WTC11 (cell line): ENCODE data around the gene COBL. TPM values are rescaled to one million over a fixed set of nuclear protein-coding genes. Genes with fewer than 3 reads are reported as not detected.

Experiments used
- ATAC-seq: fragments of 200-7000 bp; cut with Tn5 transposase; 2 replicates; pipeline ENCODE4 v1.10.0; 2021; ENCODE audit warnings: mild to moderate bottlenecking, moderate library complexity
- CTCF ChIA-PET: fragments of 300-600 bp; sonication (Branson Sonifier 250); formaldehyde crosslinking; loops from one replicate; lab custom pipeline; 2021; ENCODE audit warnings: antibody characterized with exemption; lab: Charles Lee
- POLR2A ChIA-PET: fragments of 350-600 bp; sonication (Branson Sonifier 250); formaldehyde crosslinking; loops from one replicate; lab custom pipeline; 2021; ENCODE audit warnings: antibody characterized with exemption; lab: Charles Lee
- DNase-seq: peaks from one replicate; pipeline ENCODE4 v3.0.0; 2021; ENCODE audit warnings: low spot score
- H3K27ac Mint-ChIP-seq: 2 replicates; pipeline ENCODE4 v1.8.0; 2021; ENCODE audit warnings: mixed read lengths
- H3K27me3 Mint-ChIP-seq: 2 replicates; pipeline ENCODE4 v1.8.0; 2021; ENCODE audit warnings: low read depth, mild to moderate bottlenecking, moderate library complexity, mixed read lengths
- H3K36me3 Mint-ChIP-seq: 2 replicates; pipeline ENCODE4 v1.8.0; 2021; ENCODE audit warnings: mixed read lengths
- H3K4me1 Mint-ChIP-seq: 2 replicates; pipeline ENCODE4 v1.8.0; 2022; ENCODE audit warnings: mixed read lengths
- H3K4me3 Mint-ChIP-seq: 2 replicates; pipeline ENCODE4 v1.8.0; 2021; ENCODE audit warnings: mild to moderate bottlenecking, moderate library complexity, mixed read lengths
- H3K9me3 Mint-ChIP-seq: 2 replicates; pipeline ENCODE4 v1.8.0; 2021; ENCODE audit warnings: mixed read lengths
- ATF2 ChIP-seq: sonication (generic); formaldehyde crosslinking; IDR thresholded peaks from 2 replicates; pipeline ENCODE4 v1.8.1; 2022; ENCODE audit warnings: low read depth, missing genetic modification reagents, borderline replicate concordance
- E2F5 ChIP-seq: sonication (generic); formaldehyde crosslinking; IDR thresholded peaks from 2 replicates; pipeline ENCODE4 v1.8.1; 2022; ENCODE audit warnings: mild to moderate bottlenecking, moderate library complexity, missing genetic modification reagents
- EMX1 ChIP-seq: fragments of 250-450 bp; sonication (Bioruptor Pico); IDR thresholded peaks from 2 replicates; pipeline ENCODE4 v1.8.0; 2021; ENCODE audit warnings: mild to moderate bottlenecking
- ESRRA ChIP-seq: sonication (generic); formaldehyde crosslinking; IDR thresholded peaks from 2 replicates; pipeline ENCODE4 v1.8.1; 2022; ENCODE audit warnings: mild to moderate bottlenecking, missing genetic modification reagents, borderline replicate concordance
- ETV6 ChIP-seq: sonication (generic); formaldehyde crosslinking; IDR thresholded peaks from 2 replicates; pipeline ENCODE4 v1.8.1; 2022; ENCODE audit warnings: mild to moderate bottlenecking, missing genetic modification reagents
- FOXK1 ChIP-seq: sonication (generic); formaldehyde crosslinking; IDR thresholded peaks from 2 replicates; pipeline ENCODE4 v1.8.0; 2022; ENCODE audit warnings: mild to moderate bottlenecking, moderate library complexity, missing genetic modification reagents
- IRF2 ChIP-seq: sonication (generic); formaldehyde crosslinking; IDR thresholded peaks from 2 replicates; pipeline ENCODE4 v1.8.0; 2022; ENCODE audit warnings: low read depth, missing genetic modification reagents, borderline replicate concordance
- JAZF1 ChIP-seq: fragments of 250-450 bp; sonication (Bioruptor Pico); IDR thresholded peaks from 2 replicates; pipeline ENCODE4 v1.9.0; 2021; ENCODE audit warnings: moderate library complexity, mild to moderate bottlenecking, inconsistent platforms
- NR3C1 ChIP-seq: sonication (generic); formaldehyde crosslinking; conservative IDR thresholded peaks from 2 replicates; pipeline ENCODE4 v1.8.1; 2023; ENCODE audit warnings: low read depth, mild to moderate bottlenecking, missing genetic modification reagents
- RELA ChIP-seq: sonication (generic); formaldehyde crosslinking; IDR thresholded peaks from 2 replicates; pipeline ENCODE4 v1.8.1; 2022; ENCODE audit warnings: missing genetic modification reagents, mild to moderate bottlenecking, borderline replicate concordance
- RORB ChIP-seq: fragments of 250-450 bp; sonication (Bioruptor Pico); IDR thresholded peaks from 2 replicates; pipeline ENCODE4 v1.9.0; 2021; ENCODE audit warnings: mild to moderate bottlenecking
- SMAD4 ChIP-seq: sonication (generic); formaldehyde crosslinking; IDR thresholded peaks from 2 replicates; pipeline ENCODE4 v1.8.0; 2022; ENCODE audit warnings: mild to moderate bottlenecking, missing genetic modification reagents
- STAT6 ChIP-seq: sonication (generic); formaldehyde crosslinking; conservative IDR thresholded peaks from 2 replicates; pipeline ENCODE4 v1.8.1; 2023; ENCODE audit warnings: mild to moderate bottlenecking, low read depth, missing genetic modification reagents, moderate library complexity
- TEAD4 ChIP-seq: sonication (generic); formaldehyde crosslinking; IDR thresholded peaks from 2 replicates; pipeline ENCODE4 v1.8.0; 2022; ENCODE audit warnings: mild to moderate bottlenecking, missing genetic modification reagents
- TP53 ChIP-seq: sonication (generic); formaldehyde crosslinking; IDR thresholded peaks from 2 replicates; pipeline ENCODE4 v1.8.1; 2023; ENCODE audit warnings: mild to moderate bottlenecking, missing genetic modification reagents
- ZNF121 ChIP-seq: sonication (generic); formaldehyde crosslinking; IDR thresholded peaks from 2 replicates; pipeline ENCODE4 v1.8.0; 2023; ENCODE audit warnings: missing genetic modification reagents
- ZNF138 ChIP-seq: sonication (generic); formaldehyde crosslinking; conservative IDR thresholded peaks from 2 replicates; pipeline ENCODE4 v1.8.1; 2022; ENCODE audit warnings: mild to moderate bottlenecking, moderate library complexity, missing genetic modification reagents
- ZNF263 ChIP-seq: sonication (generic); formaldehyde crosslinking; IDR thresholded peaks from 2 replicates; pipeline ENCODE4 v1.8.1; 2022; ENCODE audit warnings: low read depth, mild to moderate bottlenecking, moderate library complexity, missing genetic modification reagents
- ZNF396 ChIP-seq: fragments of 250-450 bp; sonication (Bioruptor Pico); IDR thresholded peaks from 2 replicates; pipeline ENCODE4 v1.8.0; 2021; ENCODE audit warnings: mild to moderate bottlenecking, moderate library complexity, borderline replicate concordance
- ZNF512 ChIP-seq: sonication (generic); formaldehyde crosslinking; IDR thresholded peaks from 2 replicates; pipeline ENCODE4 v1.8.1; 2022; ENCODE audit warnings: missing genetic modification reagents, borderline replicate concordance
- total RNA-seq: library from RNA; stranded (reverse); gene quantifications from 3 replicates; pipeline ENCODE4 v1.2.3, GENCODE V29; 2021
- TF ChIP-seq, protein P1 (sequence below): fragments of 250-450 bp; sonication (Bioruptor Pico); IDR thresholded peaks from 2 replicates; pipeline ENCODE4 v1.8.0; 2021; ENCODE audit warnings: mild to moderate bottlenecking
- TF ChIP-seq, protein P2 (sequence below): sonication (generic); formaldehyde crosslinking; IDR thresholded peaks from 2 replicates; pipeline ENCODE4 v1.8.1; 2023; ENCODE audit warnings: mild to moderate bottlenecking, missing genetic modification reagents, moderate library complexity
- TF ChIP-seq, protein P3 (sequence below): fragments of 200-600 bp; IDR thresholded peaks from 2 replicates; pipeline ENCODE4 v1.8.0; 2022; ENCODE audit warnings: antibody characterized with exemption
- TF ChIP-seq, protein P4 (sequence below): sonication (generic); formaldehyde crosslinking; IDR thresholded peaks from 2 replicates; pipeline ENCODE4 v1.8.0; 2023; ENCODE audit warnings: missing genetic modification reagents

COBL gene
- total RNA-seq, 1 experiment from 2014 or later = 36.5 TPM

- H3K27me3 Mint-ChIP-seq = no peaks in the 10 kb centered on the region
- no peaks in the 10 kb centered on the region for H3K9me3 Mint-ChIP-seq
- DNase-seq (no peak), ATAC-seq (no peak)
- no peak overlapping the region for H3K27ac Mint-ChIP-seq
- no peaks in the 10 kb centered on the region for H3K36me3 Mint-ChIP-seq
- TF ChIP-seq TP53 (CRISPR knock-in tag) = no peak
- TF ChIP-seq ZNF396 (CRISPR knock-in tag) = no peak
- TF ChIP-seq EMX1 (CRISPR knock-in tag) = no peak
- no peak for TF ChIP-seq RORB (CRISPR knock-in tag)
- no peak for TF ChIP-seq ZNF263 (CRISPR knock-in tag)
- no peak for TF ChIP-seq ATF2 (CRISPR knock-in tag)
- no peak for TF ChIP-seq E2F5 (CRISPR knock-in tag)
- TF ChIP-seq STAT6 (CRISPR knock-in tag) = no peak
- TF ChIP-seq, protein P1, sequence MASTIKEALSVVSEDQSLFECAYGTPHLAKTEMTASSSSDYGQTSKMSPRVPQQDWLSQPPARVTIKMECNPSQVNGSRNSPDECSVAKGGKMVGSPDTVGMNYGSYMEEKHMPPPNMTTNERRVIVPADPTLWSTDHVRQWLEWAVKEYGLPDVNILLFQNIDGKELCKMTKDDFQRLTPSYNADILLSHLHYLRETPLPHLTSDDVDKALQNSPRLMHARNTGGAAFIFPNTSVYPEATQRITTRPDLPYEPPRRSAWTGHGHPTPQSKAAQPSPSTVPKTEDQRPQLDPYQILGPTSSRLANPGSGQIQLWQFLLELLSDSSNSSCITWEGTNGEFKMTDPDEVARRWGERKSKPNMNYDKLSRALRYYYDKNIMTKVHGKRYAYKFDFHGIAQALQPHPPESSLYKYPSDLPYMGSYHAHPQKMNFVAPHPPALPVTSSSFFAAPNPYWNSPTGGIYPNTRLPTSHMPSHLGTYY = no peak
- no peak for TF ChIP-seq IRF2
- POLR2A ChIA-PET = no interaction called here
- peaks cover 42% of the 10 kb centered on the region for H3K4me1 Mint-ChIP-seq
- H3K4me3 Mint-ChIP-seq = no peak overlapping the region
- CTCF ChIA-PET = interaction anchor here (1.2 to 1.5 kb wide), 2 partner anchors 71 to 108 kb away, joined by 3 to 5 read pairs; no protein-coding TSS in a partner anchor
Measured at GRCh38 chr7:51295440-51296245, 21.0 kb downstream of the COBL start.

GRCh38 chr7:51292596-51292995 is 24.0 kb downstream of the COBL start:
- H3K9me3 Mint-ChIP-seq = no peaks in the 10 kb centered on the region
- no peaks in the 10 kb centered on the region for H3K36me3 Mint-ChIP-seq
- H3K4me3 Mint-ChIP-seq = no peak overlapping the region
- peak overlapping the region; percentile 65 for H3K27ac Mint-ChIP-seq
- no peaks in the 10 kb centered on the region for H3K27me3 Mint-ChIP-seq
- ATAC-seq (peak; percentile 83), DNase-seq (no peak)
- ChIA-PET CTCF (interaction anchor here (0.6 to 3.2 kb wide), 10 partner anchors 14 to 131 kb away, joined by 3 to 16 read pairs (median 4); no protein-coding TSS in a partner anchor), POLR2A (no interaction called here)
- peaks cover 65% of the 10 kb centered on the region for H3K4me1 Mint-ChIP-seq
- TF ChIP-seq, protein P2, sequence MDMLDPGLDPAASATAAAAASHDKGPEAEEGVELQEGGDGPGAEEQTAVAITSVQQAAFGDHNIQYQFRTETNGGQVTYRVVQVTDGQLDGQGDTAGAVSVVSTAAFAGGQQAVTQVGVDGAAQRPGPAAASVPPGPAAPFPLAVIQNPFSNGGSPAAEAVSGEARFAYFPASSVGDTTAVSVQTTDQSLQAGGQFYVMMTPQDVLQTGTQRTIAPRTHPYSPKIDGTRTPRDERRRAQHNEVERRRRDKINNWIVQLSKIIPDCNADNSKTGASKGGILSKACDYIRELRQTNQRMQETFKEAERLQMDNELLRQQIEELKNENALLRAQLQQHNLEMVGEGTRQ = no peak
- TF ChIP-seq ZNF121 (CRISPR knock-in tag) (no peak), NR3C1 (CRISPR knock-in tag) (no peak), ZNF138 (CRISPR knock-in tag) (no peak), FOXK1 (CRISPR knock-in tag) (no peak), TEAD4 (CRISPR knock-in tag) (no peak), ETV6 (no peak), ESRRA (CRISPR knock-in tag) (no peak), RELA (CRISPR knock-in tag) (no peak), JAZF1 (CRISPR knock-in tag) (no peak), SMAD4 (CRISPR knock-in tag) (no peak), ZNF512 (CRISPR knock-in tag) (no peak)
- TF ChIP-seq, protein P3, sequence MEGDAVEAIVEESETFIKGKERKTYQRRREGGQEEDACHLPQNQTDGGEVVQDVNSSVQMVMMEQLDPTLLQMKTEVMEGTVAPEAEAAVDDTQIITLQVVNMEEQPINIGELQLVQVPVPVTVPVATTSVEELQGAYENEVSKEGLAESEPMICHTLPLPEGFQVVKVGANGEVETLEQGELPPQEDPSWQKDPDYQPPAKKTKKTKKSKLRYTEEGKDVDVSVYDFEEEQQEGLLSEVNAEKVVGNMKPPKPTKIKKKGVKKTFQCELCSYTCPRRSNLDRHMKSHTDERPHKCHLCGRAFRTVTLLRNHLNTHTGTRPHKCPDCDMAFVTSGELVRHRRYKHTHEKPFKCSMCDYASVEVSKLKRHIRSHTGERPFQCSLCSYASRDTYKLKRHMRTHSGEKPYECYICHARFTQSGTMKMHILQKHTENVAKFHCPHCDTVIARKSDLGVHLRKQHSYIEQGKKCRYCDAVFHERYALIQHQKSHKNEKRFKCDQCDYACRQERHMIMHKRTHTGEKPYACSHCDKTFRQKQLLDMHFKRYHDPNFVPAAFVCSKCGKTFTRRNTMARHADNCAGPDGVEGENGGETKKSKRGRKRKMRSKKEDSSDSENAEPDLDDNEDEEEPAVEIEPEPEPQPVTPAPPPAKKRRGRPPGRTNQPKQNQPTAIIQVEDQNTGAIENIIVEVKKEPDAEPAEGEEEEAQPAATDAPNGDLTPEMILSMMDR = no peak
- TF ChIP-seq, protein P4, sequence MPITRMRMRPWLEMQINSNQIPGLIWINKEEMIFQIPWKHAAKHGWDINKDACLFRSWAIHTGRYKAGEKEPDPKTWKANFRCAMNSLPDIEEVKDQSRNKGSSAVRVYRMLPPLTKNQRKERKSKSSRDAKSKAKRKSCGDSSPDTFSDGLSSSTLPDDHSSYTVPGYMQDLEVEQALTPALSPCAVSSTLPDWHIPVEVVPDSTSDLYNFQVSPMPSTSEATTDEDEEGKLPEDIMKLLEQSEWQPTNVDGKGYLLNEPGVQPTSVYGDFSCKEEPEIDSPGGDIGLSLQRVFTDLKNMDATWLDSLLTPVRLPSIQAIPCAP (CRISPR knock-in tag) = no peak
